Hematopoietic multipotent progenitor cell treated with erythropoietin and hydrocortisone succinate and interleukin-3 and kit ligand, for 17 days (in vitro differentiated cells): ENCODE measurements around the gene TM7SF3.

Experiments used
- DNase-seq: peaks from one replicate; pipeline ENCODE4 v3.0.0-alpha.2; 2015; ENCODE audit warnings: low spot score

The TM7SF3 gene

DNA sequence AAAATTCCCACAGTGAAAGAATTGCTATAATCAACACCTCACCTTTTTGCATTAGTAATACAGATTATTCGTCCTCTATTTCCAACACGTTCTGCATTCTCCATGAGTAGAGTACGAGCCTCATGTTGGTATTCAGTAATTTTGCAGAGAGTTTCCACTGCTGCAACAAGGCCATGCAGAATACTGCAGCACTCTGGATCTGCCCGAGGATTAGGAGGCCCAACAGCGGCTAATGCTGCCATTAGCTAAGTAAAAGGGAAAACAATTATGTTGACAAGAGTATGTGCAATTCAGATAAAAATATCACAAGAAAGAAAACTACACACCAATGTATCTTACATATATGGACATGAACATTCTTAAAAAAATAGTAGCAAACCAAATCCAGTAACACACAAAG is 85.5 kb downstream of the TM7SF3 start:
- no peak for DNase-seq
